Ishikawa (cell line): ENCODE results near the gene VANGL1.

ENCODE experiments used
- CEBPB ChIP-seq: IDR thresholded peaks from 2 replicates; pipeline ENCODE4 v1.6.1; 2012
- CREB1 ChIP-seq: IDR thresholded peaks from 2 replicates; pipeline ENCODE4 v1.6.1; 2012; ENCODE audit warnings: low read depth
- EGR1 ChIP-seq: IDR thresholded peaks from 2 replicates; pipeline ENCODE4 v1.6.1; 2012
- EP300 ChIP-seq: IDR thresholded peaks from 2 replicates; pipeline ENCODE4 v1.6.1; 2012; ENCODE audit warnings: borderline replicate concordance
- FOXM1 ChIP-seq: IDR thresholded peaks from 2 replicates; pipeline ENCODE4 v1.6.1; 2012; ENCODE audit warnings: low read depth, borderline replicate concordance
- MAX ChIP-seq: IDR thresholded peaks from 2 replicates; pipeline ENCODE4 v1.6.1; 2012
- NFIC ChIP-seq: IDR thresholded peaks from 2 replicates; pipeline ENCODE4 v1.6.1; 2012
- RAD21 ChIP-seq: IDR thresholded peaks from 2 replicates; pipeline ENCODE4 v1.6.1; 2012; ENCODE audit warnings: low read depth
- REST ChIP-seq: IDR thresholded peaks from 2 replicates; pipeline ENCODE4 v1.6.1; 2012; ENCODE audit warnings: low read depth, mild to moderate bottlenecking
- TAF1 ChIP-seq: IDR thresholded peaks from 2 replicates; pipeline ENCODE4 v1.6.1; 2012; ENCODE audit warnings: low read depth, mild to moderate bottlenecking
- TCF12 ChIP-seq: IDR thresholded peaks from 2 replicates; pipeline ENCODE4 v1.6.1; 2012; ENCODE audit warnings: low read depth
- TEAD4 ChIP-seq: IDR thresholded peaks from 2 replicates; pipeline ENCODE4 v1.6.1; 2012
- USF1 ChIP-seq: IDR thresholded peaks from 2 replicates; pipeline ENCODE4 v1.6.1; 2012
- YY1 ChIP-seq: IDR thresholded peaks from 2 replicates; pipeline ENCODE4 v1.6.1; 2012; ENCODE audit warnings: low read depth
- ZBTB7A ChIP-seq: IDR thresholded peaks from 2 replicates; pipeline ENCODE4 v1.6.1; 2012; ENCODE audit warnings: low read depth

Gene VANGL1

GRCh38 chr1:115641762-115642167, at the start of gene VANGL1:
Gene VANGL1 (plus strand): TSS chr1:115641970. CDS start chr1:115651414, 9,444 bp downstream.
- TF ChIP-seq NFIC: peak; percentile 49; the same call in 1 of the 2 replicates
- TF ChIP-seq RAD21: no peak

- TF ChIP-seq TAF1 (no peak), MAX (no peak), CREB1 (no peak), YY1 (no peak)
These were observed 49.5 kb upstream of the VANGL1 start for GRCh38 chr1:115592264-115592663.

GRCh38 chr1:115593365-115594259, 48.2 kb upstream of the VANGL1 start:
- TF ChIP-seq NFIC (no peak), EP300 (no peak), ZBTB7A (no peak), FOXM1 (no peak), TCF12 (no peak), CREB1 (no peak), USF1 (no peak)

- TF ChIP-seq FOXM1 (no peak), EGR1 (no peak), REST (no peak), CEBPB (no peak), CREB1 (no peak), TCF12 (no peak), NFIC (no peak), TAF1 (no peak), YY1 (no peak), USF1 (no peak), MAX (no peak), TEAD4 (no peak), EP300 (no peak), RAD21 (no peak), ZBTB7A (no peak)
These were observed 47.2 kb upstream of the VANGL1 start for GRCh38 chr1:115594600-115594999.

- TF ChIP-seq EP300 (peak; percentile 16; the same call in 1 of the 2 replicates), ZBTB7A (no peak), TCF12 (no peak), EGR1 (no peak), REST (no peak), YY1 (0 out of 2 replicates have a peak, but pooled peaks have one; percentile 23), MAX (no peak), TEAD4 (no peak), RAD21 (peak; percentile 99), TAF1 (no peak), NFIC (peak; percentile 80), CREB1 (no peak), FOXM1 (no peak), USF1 (no peak), CEBPB (no peak)
These were observed 46.3 kb upstream of the VANGL1 start for GRCh38 chr1:115595279-115596079.
